GM19025 (cell line): ENCODE results near the gene NPIPA5.
"Not testable (repeated sequence)": the region's sequence is repeated elsewhere in the genome, so short reads cannot be mapped to it uniquely, and the experiment has no call there.

ENCODE experiments used
- ATAC-seq: cut with Tn5 transposase; IDR thresholded peaks from one replicate; pipeline ENCODE4 v1.9.1; 2021; ENCODE audit warnings: mild to moderate bottlenecking, low read depth, moderate library complexity; ENCODE audit not compliant: unreplicated experiment

NPIPA5 gene

DNA sequence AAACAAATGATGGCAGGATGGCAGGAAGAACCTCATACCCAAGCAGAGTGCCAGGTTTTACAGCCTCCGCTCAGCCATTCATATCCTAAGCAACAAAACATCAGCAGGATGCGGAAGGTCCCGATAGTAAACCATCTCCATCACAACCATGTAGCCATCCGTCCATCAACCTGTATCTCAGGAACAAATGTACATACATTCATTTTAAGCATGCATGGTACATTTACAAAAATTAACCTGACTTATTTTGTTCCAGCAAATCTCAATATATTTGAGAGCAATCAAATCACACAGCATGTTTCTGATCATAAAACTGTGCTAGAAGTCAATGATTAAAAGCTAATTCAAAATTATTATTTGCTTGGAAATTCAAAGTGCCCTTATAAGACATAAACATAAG, at the start of gene NPIPA5:
NPIPA5 (minus strand) TSS at position 101 of the 400 bp plus-strand sequence; CDS start at position 101, 0 bp downstream.
- not testable (repeated sequence) for ATAC-seq

DNA sequence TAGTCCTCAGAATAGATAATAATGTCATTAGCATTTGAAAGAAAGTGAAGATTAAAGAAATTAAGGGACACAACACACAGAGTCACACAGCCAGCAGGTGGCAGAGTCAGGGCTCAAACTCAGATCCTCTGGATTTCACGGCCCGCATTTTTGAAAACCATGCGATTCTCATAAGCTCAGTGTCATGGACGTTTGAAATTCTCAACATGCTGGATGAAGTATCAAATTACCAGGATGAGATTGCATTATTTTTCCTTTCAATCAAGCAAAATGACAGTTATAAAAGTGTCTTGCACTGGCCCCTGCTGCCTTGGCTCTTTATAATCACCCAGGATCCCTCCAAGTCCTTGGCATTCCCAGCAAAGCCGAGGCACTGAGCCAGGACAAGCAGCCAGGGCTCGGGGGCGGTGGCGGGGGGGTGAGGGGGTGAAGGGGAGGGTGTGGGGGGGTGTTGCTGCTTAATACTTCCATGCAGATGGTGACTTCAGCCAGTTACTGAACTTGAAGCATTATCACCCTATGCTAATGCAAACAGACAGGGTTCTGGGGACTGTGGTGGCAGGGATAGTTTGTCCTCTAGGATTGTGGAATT, 49.6 kb upstream of the NPIPA5 start:
- no peak for ATAC-seq

DNA sequence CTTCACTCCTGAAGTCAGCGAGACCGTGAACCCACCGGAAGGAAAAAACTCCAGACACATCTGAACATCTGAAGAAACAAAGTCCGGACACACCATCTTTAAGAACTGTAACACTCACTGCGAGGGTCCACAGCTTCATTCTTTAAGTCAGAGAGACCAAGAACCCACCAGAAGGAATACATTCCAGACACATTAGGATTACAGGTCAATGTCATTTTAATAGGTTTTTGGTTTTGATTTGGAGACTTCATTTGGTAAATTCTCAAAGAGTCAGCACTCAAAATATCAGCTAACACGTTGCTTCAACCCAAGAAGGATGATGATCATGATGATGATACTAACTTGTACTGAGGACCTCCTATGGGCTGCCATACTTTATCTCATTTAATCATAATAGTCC, 48.7 kb upstream of the NPIPA5 start:
- ATAC-seq: no peak

GRCh38 chr16:15425861-15426260, 47.8 kb upstream of the NPIPA5 start:
- no peak for ATAC-seq

- ATAC-seq: no peak
Measured at GRCh38 chr16:15422222-15422621, 44.1 kb upstream of the NPIPA5 start.

GRCh38 chr16:15421696-15422095, 43.6 kb upstream of the NPIPA5 start:
- not testable (repeated sequence) for ATAC-seq

GRCh38 chr16:15418206-15418605, 40.1 kb upstream of the NPIPA5 start:
- no peak for ATAC-seq

DNA sequence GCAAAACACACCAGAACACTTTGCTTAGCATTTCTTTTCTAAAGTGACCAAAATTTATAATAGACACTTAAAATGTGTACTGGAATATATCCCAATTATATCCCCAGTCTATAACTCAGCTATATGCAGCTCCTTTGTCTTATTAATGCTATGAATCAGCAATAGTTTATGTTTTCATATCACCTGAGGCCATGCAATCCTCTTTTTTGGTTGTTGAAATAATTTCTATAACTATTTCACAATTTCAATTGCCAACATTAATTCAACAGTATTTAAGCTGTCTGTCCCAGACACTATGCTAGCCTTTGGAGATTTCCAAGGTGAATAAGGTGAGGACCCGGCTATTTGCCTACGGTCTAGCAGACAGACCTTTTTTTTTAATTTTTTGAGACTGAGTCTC, 39.1 kb upstream of the NPIPA5 start:
- no peak for ATAC-seq

DNA sequence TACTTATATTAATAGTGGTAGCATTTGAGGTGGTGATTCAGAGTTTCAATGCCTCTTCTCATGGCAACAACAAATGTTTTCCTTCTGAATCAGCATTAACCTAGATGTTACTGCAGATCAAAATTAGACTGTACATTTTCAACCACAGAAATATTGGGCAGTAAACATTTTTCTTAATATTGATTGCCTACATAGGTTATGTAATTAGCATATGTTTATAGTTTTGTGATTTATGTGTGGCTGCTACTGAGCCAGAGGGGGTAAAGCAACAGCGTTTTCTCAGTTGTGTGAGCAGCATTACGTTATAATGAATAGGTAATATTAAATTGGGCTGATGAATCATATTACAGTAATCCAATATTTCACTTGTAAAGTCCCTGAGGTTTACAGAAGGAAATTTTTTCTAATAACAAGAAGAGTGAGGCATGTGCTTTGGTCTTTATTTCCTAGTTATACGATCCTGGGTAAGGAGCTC, 37.5 kb upstream of the NPIPA5 start:
- ATAC-seq: no peak

DNA sequence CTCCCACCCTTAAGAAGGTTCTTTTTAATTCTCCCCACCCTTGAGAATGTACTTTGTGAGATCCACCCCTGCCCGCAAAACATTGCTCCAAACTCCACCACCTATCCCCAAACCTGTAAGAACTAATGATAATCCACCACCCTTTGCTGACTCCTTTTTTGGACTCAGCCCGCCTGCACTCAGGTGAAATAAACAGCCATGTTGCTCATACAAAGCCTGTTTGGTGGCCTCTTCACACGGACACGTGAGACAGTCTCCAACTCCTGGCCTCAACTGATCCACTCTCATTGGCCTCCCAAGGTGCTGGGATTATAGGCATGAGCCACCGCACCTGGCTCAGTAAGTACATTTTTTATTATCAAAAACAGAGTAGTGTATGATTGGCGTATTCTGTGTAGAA, 31.4 kb upstream of the NPIPA5 start:
- ATAC-seq: not testable (repeated sequence)

DNA sequence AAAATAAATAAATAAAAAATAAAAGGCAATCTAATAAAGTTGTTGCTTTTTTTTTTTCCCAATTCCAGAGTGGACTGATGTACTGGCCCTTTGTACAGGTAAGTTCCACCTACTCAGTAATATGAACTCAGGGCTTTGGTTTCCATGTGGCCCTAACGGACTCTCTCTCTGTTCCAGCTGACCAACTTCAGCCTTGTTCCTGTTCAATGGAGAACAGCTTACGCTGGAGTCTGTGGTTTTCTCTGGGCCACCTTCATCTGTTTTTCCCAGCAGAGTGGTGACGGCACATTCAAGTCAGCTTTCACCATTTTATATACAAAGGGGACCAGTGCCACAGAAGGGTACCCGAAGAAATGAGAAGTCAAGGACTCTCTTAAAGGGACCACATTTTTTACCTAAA, 29.7 kb upstream of the NPIPA5 start:
- not testable (repeated sequence) for ATAC-seq

DNA sequence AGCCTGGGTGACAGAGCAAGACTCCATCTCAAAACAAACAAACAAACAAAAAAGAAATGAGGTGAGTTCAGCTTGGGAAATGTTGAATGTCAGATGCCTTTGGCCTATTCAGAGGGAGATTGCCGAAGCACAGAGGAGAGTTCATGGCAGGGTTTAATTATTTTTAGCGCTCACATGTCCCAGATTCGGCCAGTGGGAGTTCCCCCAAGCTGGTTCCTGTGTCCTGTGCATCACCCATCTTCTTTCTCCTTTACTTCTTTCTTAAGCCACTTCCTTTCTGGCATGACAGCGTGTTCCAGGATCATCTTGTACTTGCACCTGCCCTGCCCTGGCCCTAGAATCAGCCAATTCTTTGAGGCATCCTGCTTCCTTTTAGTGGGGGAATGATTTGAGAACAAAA, 26.7 kb upstream of the NPIPA5 start:
- ATAC-seq: no peak

DNA sequence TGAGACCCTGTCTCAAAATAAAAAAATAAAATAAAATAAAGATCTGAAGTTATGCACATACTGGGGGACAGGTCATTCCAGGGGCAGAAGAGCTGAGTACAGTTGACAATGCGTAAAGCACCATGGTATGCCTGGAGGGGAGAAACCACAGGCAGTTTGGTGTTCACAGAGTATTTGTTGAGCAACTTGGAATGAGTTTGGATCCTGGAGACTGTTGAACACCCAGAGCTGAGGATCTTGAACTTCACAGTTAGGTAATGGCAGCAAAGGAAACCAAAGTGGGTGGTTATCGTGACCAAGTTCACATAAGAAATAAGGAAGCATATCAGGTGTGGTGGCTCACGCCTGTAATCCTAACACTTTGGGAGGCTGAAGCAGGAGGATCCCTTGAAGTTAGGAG, 26.0 kb upstream of the NPIPA5 start:
- not testable (repeated sequence) for ATAC-seq

- no peak for ATAC-seq
Measured at GRCh38 chr16:15403392-15403995, 25.4 kb upstream of the NPIPA5 start.

DNA sequence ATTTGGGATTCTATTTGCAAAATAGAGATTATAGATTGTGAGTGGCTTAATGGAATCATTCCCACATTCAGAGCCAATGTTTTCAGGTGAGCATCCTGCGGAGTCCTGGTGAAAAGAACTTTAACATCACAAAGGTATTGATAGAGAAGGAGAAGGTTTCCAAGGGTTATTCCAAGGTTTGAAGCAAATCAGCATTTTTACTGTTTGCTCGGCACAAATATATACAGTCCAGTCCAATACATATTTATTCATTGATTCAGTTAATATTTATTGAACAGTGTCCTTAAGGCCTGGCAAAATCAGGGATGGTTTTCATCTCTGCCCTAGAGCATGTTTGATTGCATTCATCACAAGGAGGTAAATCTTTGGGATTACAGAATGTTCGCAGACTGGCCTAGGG, 23.9 kb upstream of the NPIPA5 start:
- no peak for ATAC-seq

DNA sequence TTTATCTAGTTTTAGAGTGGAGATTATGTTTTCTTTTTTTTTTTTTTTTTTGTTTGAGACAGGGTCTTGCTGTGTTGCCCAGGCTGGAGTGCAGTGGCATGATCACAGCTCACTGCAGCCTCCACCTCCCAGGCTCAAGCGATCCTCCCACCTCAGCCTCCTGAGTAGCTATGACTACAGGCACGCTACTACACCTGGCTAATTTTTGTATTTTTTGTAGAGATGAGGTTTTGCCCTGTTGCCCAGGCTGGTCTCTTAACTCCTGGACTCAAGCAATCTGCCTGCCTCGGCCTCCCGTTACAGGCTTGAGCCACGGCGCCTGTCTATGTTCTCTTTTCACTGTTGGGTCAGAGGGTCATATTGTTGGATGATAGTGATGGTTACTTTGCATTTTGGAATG, 22.2 kb upstream of the NPIPA5 start:
- not testable (repeated sequence) for ATAC-seq

DNA sequence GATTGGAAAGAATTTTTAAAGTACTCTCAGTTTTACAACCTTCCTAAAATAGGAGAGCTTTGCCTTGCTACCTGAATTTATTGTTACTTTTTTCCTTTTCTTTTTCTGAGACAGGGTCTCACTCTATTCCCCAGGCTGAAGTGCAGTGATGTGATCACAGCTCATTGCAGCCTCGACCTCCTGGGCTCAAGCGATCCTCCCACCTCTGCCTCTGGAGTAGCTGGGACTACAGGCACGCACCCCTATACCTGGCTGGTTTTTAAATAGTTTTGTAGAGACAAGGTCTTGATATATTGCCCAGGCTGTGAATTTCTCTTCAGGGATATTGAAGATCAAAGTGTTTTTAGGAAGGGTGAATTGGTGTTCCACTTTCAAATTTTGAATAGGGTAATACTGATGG, 21.2 kb upstream of the NPIPA5 start:
- ATAC-seq: no peak

GRCh38 chr16:15398618-15399316, 20.7 kb upstream of the NPIPA5 start:
- ATAC-seq: no peak

DNA sequence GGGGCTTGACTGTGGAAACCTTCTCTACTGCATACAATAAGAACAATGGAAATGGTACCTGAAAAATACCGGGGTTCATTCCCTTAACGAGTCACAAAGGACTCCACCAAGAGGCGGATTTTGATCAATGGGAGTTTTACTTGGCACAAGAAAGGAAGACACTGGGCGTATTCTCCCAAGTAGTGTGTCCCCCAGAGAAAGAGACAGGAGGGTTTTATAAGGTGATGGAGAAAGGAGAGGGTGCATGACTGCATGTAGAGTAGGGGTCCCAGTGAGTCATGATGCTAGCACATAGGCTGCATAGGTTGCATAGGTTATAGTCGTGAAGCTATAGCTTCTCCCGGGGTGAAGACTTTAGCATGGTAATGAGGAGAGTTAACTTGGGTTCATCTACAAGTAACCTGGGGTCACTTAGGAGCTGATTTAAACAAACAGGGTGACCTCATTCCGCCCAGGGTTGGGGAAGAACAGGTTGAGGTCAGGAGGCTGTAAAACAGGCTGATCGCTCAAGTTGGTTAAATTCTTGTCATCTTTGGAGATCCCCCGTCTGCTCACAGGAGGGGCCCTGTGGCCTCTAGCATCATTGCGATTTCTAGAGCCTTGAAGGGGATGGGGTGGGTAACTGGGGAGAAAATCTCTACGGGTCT, 19.0 kb upstream of the NPIPA5 start:
- ATAC-seq: no peak

GRCh38 chr16:15396509-15396829, 18.4 kb upstream of the NPIPA5 start:
- ATAC-seq: not testable (repeated sequence)
